HG02981 (cell line): ENCODE measurements around the gene KDM6A.
"Not testable (repeated sequence)": the region's sequence is repeated elsewhere in the genome, so short reads cannot be mapped to it uniquely, and the experiment has no call there.

Source experiments
- ATAC-seq: cut with Tn5 transposase; IDR thresholded peaks from one replicate; pipeline ENCODE4 v1.9.1; 2021; ENCODE audit warnings: mild to moderate bottlenecking, moderate library complexity; ENCODE audit not compliant: unreplicated experiment

Gene KDM6A

DNA sequence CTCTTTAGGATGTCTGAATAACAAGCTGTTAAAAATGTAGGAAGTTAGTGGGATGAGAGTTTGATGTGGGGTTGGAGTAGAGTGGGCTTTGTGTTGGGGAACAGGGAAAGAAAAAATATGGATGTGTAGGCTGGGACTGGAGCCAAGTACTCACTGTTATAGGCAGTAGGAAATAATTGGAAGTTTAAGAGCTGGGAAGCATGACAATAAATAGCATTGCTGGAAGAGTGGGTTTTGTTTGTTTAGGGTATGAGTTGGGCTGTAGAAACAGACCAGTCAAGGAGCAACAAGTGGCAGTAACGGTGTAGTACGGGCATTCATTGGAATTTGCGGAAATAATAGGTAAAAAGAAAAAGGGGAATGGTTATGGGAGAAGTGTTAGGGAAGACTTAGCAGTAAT lies 81.6 kb downstream of the KDM6A start:
- no peak for ATAC-seq

DNA sequence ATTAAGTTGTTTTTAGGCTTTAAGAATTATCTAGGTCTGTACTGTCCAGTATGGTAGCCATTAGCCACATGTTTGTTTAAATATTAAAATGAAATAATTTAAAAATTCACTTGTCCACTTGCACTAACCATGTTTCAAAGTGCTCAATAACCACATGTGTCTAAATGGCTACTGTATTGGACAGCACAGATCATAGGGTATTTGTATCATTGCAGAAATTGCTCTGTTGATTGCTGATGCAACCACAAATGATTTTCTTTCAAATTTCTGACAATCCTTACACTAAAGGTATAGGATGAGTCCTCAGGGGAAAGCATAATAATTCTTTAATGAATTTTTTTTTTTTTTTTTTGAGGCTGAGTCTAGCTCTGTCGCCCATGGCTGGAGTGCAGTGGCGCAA lies 84.9 kb downstream of the KDM6A start:
- no peak for ATAC-seq

DNA sequence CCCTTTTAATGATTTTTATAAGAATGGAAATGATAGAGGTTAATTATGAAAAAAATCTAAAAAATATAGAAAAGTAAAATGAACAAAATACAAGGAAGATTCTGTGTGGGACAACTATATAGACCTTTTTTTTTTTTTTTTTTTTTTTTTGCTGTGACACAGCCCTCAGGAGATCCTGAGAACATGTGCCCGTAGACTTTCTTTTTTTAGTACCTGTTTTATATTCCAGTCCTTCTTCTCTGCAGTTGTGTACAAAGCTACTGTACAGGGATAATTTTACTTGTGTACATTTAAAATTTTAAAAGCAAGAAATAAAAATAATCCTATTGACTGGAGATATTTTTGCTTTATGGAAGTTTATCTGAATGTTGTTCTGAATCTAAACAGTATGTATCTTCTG lies 85.5 kb downstream of the KDM6A start:
- no peak for ATAC-seq

DNA sequence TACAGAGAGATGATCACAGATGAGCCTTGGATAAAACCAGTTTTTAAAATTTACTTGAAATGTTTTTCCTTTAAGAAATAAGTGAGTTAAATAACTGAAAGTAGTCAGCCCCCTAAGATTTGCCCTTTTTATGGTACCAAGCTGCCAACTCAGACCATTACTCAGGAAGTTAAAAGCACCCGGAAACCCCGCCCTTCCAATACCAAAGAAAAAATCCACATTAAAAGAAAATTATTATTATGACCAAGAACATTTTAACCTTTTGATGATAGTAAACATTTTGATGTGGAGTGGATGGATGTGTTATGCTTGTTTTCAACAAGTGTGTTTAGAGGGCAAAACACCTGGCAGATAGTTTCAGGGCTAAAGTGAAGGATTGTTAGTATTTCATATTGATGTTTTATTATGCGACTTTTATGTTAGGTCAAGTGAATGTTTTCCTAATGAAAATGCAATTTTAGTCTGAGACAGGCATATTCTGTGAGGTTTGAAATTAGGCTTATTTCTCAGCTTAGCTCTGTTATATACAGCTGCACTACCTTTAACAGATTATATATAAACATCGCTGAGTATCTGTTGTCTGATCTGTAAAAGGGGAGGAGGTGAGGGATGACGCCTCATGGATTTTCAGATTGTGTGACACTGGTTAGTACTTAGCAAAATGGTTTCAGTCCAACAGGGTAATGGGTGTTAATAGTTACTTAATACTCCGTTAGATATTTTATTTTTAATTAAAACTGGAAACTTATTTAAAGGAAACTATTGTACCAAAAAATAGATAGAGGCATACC lies 89.0 kb downstream of the KDM6A start:
- no peak for ATAC-seq

DNA sequence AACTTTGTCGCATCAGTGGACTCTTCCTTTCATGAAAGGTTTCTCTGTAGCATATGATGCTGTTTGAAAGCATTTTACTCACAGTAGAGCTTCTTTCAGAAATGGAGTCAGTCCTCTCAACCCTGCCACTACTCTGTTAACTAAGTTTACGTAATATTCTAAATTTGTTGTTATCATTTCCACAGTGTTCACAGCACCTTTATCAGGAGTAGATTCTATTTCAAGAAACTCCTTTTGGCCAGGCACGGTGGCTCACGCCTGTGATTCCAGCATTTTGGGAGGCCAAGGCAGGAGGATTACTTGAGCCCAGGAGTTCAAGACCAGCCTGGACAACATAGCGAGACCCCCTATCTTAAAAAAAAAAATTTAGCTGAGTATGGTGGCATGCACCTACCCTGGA lies 90.0 kb downstream of the KDM6A start:
- ATAC-seq: no peak

DNA sequence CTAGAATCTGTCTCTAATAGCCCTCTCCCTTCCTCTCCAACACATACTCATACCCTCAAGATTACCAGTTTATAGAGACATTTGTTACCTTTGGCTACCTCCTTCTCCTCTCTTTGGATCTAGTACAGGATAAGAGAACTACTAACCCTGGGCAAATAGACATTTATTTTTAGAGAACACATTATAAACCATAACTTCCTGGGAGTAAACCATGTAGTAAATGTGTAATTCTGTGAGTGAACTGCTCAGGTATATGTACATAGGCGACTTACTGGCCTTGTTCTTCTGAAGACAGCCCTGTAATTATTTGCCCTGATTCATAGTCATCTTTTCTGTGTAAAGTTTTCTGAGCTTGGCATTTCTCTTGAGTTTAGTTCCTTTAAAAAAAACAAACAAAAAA lies 94.2 kb downstream of the KDM6A start:
- no peak for ATAC-seq

DNA sequence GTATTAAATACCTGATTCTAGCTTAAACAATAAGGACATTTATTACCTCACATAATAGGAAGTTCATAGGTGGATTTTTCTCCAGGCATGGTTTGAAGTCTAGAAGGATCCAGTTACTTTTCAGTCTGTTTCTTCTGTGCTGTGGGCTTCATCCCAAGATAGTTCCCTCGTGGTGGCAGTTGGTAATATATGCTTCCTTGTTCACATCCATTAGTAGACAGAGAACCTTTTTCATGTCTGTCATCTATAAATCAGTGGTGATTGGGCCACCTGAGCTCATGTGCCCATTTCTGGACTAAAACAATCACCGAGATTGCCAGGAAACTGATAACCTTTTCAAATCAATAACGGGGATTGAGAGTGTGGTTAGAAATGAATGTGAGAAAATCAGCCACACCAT lies 97.7 kb downstream of the KDM6A start:
- no peak for ATAC-seq

DNA sequence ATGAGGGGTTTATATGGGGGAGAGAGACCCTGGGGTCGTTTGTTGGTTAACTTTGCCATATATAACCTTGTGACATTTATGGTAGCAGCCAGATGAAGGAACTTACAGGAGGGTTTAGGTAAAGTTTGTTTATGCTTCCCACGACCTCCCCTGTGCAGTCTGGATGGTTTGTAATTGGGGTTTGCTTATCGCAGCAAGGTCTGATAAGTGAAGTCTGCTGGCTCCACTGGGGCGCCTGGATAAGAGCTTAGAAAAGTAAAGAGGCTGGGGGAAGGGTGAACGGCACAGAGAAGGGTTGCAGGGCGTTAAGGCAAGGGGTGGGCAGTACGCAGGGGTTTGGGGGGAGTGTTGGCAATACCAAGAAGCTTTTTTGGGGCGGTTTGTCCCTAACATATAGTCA lies 98.7 kb downstream of the KDM6A start:
- ATAC-seq: no peak

DNA sequence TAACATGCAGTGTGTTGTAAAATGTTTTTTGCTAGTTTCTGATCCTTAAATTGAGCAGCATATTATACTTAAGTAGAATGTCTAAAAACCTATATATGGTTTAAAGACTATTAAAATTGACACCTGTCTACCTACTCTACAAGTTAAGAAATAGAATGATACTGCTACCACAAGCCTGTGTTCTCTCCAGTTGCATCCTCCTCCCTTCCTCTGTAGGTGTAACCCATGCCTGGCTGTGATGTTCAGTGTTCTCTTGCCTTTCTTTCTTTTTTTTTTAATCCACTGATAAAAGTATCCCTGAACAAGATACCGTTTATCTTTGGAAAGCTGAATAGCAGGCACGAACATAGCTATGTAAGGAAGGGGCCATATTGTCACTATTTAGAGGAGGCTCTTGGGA lies 99.1 kb downstream of the KDM6A start:
- no peak for ATAC-seq

DNA sequence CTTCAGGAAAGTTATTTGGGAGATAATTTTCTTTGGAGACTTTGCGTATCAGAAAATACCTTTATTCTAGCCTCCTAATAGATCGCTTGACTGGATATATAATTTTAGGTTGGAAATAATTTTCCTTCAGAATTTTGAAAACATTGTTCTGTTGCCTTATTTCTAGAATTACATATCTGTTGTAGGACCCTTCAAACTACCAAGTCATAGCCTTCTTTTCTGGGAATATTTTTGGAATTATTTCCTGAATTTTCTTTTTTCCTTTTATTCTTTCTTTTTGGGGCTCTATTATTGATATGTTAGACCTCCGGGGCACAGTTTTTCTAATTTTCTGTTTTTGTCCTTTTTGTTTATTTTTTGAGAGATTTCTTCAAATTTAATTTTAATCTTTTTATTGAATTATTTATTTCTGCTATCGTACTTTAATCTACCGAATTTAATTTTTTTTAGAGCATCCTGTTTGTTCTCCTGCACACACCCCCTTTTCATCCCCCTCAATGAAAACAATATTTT lies 100.5 kb downstream of the KDM6A start:
- no peak for ATAC-seq

DNA sequence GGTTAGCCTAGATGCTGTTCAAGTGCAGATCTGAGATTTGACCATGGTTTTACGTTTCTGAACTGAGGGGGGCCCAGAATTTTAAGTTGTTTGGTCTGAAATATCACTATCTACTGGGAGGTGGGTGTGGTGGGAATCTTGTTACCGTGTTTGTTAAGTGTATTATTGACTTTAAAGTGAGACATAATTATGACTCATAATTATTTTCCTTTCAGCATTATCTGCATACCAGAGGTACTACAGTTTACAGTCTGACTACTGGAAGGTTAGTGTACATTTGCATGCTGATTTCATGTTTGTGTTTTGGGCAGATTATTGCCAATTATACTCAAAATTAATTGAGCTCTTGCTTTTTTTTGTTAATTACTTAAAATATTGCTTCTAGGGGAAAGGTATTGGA lies 101.5 kb downstream of the KDM6A start:
- no peak for ATAC-seq

DNA sequence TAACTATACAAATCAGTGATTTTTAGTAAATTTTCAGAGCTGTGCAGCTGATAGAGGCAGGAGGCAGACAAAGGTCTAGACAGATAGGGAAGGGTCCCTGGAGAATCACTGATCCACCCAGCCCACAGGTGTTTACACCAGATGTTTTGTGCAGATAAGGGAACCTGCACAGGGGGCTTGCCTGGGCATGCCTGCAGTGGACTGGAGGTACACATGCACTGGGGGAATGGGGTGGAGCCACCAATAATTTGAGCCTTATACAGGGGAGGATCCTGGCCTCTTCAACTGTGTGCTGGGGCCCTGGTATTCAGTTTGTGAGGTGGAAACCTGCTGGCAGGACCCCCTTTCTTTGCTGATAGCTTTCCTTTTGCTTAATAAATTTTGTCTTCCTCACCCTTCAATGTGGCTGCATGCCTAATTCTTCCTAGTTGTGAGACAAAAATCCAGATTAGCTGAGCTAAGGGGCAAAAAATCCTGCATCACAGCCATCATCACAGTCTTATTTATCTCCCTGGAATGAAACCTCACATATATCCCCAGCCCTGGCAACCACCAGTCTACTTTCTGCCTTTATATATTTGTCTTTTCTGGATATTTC lies 102.8 kb downstream of the KDM6A start:
- ATAC-seq: no peak

DNA sequence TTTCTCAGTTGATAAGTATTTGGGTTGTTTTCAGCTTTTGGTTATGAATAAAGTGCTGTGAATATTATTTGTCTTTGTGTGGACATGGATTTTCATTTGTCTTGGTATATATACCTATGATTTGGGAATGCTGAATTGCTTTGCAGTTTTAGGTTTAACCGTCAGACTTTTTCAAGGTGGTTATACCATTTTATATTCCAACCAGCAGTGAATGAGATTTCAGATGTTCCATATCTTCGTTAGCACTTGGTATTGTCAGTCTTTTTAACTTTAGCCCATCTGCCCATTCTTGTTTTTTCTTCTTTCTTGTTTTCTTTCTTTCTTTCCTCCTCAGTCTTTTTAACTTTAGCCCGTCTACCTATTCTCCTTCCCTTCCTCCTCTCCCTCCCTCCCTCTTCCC lies 106.0 kb downstream of the KDM6A start:
- ATAC-seq: no peak

DNA sequence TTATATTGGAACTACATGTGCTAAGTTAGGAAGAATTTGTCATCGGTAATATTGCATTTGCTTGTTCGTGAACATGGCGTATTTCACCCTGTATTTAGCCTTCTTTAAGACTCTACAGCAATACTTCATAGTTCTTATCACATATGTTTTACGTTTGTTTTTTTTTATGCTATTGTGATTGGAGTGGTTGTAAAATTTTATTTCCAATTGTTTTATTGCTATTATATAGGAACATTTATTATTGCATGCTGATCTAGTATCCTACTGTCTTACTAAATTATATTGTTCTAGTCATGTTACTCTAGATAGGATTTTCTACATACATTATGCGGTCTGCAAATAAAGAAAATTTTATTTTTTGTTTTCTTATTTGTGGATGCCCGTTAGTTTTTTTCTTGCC lies 107.4 kb downstream of the KDM6A start:
- no peak for ATAC-seq

DNA sequence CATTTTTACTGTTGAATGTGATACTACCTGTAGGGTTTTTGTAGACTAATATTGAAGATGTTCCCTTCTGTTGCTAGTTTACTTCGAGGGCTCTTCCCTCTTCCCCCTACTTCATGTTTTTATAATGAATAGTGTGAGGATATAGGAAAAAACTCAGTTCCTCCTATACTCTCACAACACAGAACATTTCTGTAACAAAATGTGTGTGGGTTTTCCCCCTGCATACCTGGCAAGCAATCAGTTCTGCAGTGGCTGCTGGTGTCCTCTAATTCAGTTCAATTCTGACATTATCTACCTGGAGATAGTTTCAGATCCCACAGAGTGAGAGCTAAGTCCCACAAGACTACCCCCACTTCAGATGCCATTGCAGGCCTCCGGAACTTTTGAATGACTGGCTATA lies 107.9 kb downstream of the KDM6A start:
- no peak for ATAC-seq

DNA sequence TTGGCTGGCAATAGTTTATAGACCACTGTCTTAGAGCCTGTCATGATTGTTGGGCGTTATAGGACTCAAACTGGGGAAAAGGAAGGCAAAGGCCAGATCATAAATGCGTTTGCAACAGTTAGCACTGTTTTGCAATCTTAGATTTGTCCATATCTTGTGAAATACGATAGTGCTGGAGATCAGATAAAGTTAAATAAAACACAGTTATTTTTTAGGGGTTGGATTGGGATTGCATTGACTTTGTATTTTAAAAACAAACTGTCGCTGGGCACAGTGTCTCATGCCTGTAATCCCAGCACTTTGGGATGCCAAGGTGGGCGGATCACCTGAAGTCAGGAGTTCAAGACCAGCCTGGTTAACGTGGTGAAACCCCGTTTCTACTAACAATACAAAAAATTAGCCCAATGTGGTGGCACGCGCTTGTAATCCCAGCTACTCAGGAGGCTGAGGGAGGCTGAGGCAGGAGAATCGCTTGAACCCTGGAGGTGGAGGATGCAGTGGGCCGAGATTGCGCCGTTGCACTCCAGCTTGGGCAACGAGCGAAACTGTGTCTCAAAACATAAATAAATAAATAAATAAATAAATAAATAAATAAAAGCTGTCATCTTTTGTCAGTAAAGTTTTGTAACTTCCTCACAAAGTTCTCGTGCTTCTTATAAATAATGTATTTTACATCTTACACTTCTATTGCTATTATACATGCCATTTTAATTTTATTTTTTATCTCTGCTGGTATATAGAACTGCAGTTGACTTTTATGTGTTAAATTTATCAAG lies 117.2 kb downstream of the KDM6A start:
- ATAC-seq: no peak

DNA sequence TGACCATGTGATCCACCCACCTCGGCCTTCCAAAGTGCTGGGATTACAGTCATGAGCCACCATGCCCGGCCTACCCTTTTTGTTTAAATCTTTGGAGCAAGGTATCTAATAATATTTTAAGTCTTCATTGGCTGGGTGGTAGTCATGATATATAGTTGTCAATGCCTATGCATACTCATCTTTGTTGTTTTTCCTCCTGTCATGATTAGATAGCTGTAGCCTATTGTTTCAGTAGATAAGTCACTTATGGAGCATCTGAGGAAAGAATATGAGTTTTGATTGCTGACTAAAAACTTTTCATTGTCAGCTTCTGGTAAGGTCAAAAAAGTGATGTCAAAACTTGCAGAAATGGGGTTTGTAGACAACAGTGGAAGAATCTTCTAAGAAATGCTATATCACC lies 119.8 kb downstream of the KDM6A start:
- ATAC-seq: no peak

DNA sequence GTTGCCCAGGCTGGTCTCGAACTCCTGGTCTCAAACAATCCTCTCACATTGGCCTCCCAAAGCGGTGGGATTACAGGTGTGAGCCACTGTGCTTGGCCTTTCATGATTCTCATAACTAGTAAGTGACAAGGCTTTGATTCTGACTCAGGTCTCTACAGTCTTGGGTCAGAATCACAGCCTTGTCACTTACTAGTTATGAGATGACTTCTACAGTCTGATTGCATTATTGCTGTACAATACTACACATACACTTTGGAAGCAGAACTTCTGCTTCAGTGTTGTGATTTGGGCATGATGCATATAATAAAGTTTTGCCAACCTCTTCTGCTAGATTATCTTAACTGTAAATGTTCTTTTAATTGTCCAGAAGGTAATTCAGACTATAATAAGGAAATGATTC lies 123.3 kb downstream of the KDM6A start:
- no peak for ATAC-seq

DNA sequence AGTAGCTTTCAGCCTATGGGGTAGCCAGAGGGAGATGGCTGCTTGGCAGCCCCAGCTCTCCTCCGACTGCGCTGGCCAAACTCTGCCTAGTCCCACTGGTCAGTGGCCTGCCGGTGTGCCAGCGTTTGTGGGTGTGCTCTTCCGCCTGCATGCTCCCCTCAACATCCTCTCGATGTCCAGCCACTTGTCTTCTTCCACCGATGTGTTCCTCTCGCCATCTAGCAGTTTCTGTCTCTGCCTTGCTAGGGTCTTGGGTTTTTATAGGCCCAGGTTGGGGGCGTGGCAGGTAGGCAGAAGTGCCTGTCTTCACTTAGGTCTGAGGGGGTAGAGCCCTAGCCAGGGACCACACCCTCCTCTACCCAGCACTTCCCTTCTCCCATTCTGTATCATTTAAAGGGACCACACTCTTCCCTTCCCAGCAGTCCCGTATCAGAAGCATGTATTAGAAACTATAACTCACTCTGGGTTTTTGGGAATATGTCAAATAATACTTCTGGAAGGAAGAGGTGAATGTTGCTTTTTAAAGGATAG lies 124.4 kb downstream of the KDM6A start:
- no peak for ATAC-seq

DNA sequence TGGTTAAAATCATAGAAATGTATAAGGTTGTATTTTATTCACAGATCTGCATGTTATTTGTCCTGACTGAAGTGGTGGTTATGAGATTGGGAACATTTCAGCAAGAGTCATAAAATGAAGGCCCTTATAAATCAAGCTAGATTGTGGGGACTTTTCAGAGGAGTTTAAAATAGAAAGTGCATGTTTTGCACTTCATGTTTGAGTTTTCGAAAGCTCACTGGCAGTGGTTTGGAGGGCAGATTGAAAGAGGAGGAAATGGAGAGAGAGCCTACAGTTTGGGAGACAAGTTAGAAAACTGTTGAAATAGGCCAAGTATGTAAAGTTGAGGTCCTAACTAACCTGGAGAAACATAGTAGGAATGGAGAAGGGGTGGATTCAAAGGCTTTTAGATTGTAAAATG lies 124.9 kb downstream of the KDM6A start:
- no peak for ATAC-seq

DNA sequence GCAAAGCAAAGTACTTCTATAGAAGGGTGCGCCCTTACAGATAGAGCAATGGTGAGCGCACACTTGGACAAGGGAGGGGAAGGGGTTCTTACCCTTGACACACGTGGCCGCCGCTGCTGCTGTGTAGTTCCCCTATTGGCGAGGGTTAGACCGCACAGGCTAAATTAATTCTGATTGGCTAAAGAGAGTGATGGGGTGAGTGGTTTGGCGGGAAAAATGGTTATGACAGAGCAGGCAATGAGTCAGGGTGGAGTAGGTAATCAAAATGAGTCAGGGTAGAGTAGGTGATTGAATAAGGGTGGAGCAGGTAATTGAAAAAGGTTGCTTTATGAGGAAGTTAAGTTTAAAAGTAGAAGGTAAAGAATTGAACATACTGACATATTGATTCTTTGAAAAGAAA lies 126.2 kb downstream of the KDM6A start:
- ATAC-seq: not testable (repeated sequence)

DNA sequence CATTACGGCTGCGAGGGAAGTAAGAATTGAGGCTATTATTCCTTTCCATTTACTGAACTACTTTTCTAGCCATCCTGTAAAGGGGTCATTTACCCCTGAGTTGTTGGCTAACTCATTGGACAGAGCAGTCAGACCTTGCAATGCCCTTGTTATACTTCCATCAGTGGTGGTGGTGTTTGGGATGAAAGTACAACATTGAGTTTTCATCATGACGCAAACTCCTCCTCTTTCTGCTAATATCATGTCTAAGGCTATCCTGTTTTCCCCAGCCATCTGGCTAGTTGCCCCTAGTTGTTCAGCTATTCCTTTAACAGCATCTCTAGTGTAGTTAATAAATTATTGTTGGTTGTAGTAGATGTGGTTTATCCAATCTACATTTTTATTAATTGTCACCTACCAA lies 126.9 kb downstream of the KDM6A start:
- ATAC-seq: not testable (repeated sequence)
